Heart left ventricle (tissue), 16 donors: ENCODE results near the gene SH2D3C. TPM values are rescaled to one million over a fixed set of nuclear protein-coding genes. Genes with fewer than 3 reads are reported as not detected.

Experiments used
- ATAC-seq, 4 donors: fragments of 200-7000 bp; cut with Tn5 transposase; one replicate each; pipeline ENCODE4 v1.9.1; 2020 to 2022; ENCODE audit warnings: moderate library complexity in 4 of 4, mild to moderate bottlenecking in 3 of 4, moderate number of reproducible peaks in 1 of 4
- DNase-seq, 5 donors: peaks; one replicate each; pipeline ENCODE4 v3.0.0-alpha.2; 2020
- H3K27ac ChIP-seq, 12 donors: fragments of 200-600 bp; sonication (generic) in 4 of 12; one replicate each; pipeline versions ENCODE4 v1.5.0 to v1.8.0; 2016 to 2022; ENCODE audit warnings: mild to moderate bottlenecking in 2 of 12
- H3K27me3 ChIP-seq, 9 donors: fragments of 200-600 bp; sonication (generic) in 2 of 9; one replicate each; pipeline versions ENCODE4 v1.5.1 to v1.8.0; 2016 to 2022; ENCODE audit warnings: mild to moderate bottlenecking in 3 of 9
- H3K36me3 ChIP-seq, 9 donors: fragments of 200-600 bp; sonication (generic) in 2 of 9; one replicate each; pipeline versions ENCODE4 v1.5.0 to v1.8.0; 2018 to 2022; ENCODE audit warnings: mild to moderate bottlenecking in 2 of 9
- H3K4me1 ChIP-seq, 12 donors: fragments of 200-600 bp; sonication (generic) in 4 of 12; one replicate each; pipeline versions ENCODE4 v1.5.0 to v1.8.0; 2016 to 2022; ENCODE audit warnings: mild to moderate bottlenecking in 3 of 12
- H3K4me3 ChIP-seq, 12 donors: fragments of 200-600 bp; sonication (generic) in 4 of 12; one replicate each; pipeline versions ENCODE4 v1.5.0 to v1.8.0; 2017 to 2022; ENCODE audit warnings: mild to moderate bottlenecking in 9 of 12, moderate library complexity in 4 of 12
- H3K9me3 ChIP-seq, 12 donors: fragments of 200-600 bp; sonication (generic) in 4 of 12; one replicate each; pipeline versions ENCODE4 v1.5.0 to v1.8.0; 2016 to 2022; ENCODE audit warnings: mild to moderate bottlenecking in 1 of 12
- POLR2A ChIP-seq, 2 donors: fragments of 450-650 bp; IDR thresholded peaks; one replicate each; pipeline ENCODE4 v1.6.1; 2017; ENCODE audit warnings: antibody characterized with exemption in 2 of 2, mild to moderate bottlenecking in 2 of 2, moderate library complexity in 2 of 2
- WGBS, 4 donors: extraction: QIAGEN DNeasy Blood & Tissue Kit in 2 of 4; methylation state at CpG; one replicate each; pipeline versions ENCODE4 v1.1.5 to v1.1.7; 2013 to 2018; 5-methylcytosine and 5-hydroxymethylcytosine counted together
- intact Hi-C, 10 donors: fragments of 100-400 bp; cut with DNase I; formaldehyde crosslinking; loops; one replicate each; pipeline versions ENCODE4 v1.11.1 to v1.14.2; 2022
- polyA plus RNA-seq, 2 donors: library from polyadenylated mRNA; stranded (reverse); fragments of 200-250 nt; gene quantifications; one replicate each; pipeline ENCODE4 v1.2.3, GENCODE V29; 2013
- total RNA-seq, 9 donors: library from RNA; depleted of rRNA in 2 of 9; stranded (reverse); fragments of >200 nt in 2 of 9; fragmentation: NEBNext Ultra II Directional in 3 of 9; extraction: Animal tissue kit (Norgen Biotek cat#: 25700) in 3 of 9; gene quantifications; one replicate each; pipeline versions ENCODE4 v1.1.0 to v1.2.4, GENCODE V29; 2016 to 2023
- TF ChIP-seq, protein P1 (sequence below), 12 donors: fragments of 200-600 bp; sonication (generic) in 4 of 12; IDR thresholded peaks; one replicate each; pipeline versions ENCODE4 v1.5.0 to v1.8.0; 2018 to 2022; ENCODE audit warnings: antibody characterized with exemption in 12 of 12, mild to moderate bottlenecking in 5 of 12
- donor health status: ischemic (EF 13 %, LVEDD 7.1; RV severe dilation, severe dysfunction).
- donor health status: healthy with polysubstance abuse.
- donor health status: DM: no; HTN: yes; CAD: no.
- donor health status: DM: no; HTN: no; CAD: no.
- donor health status: ischemic (EF 25% LVEDD 6.9; RV normal size, moderate dysfunction).
- donor health status: ischemic (EF 25% LVEDD 5.7; RV mildly dilated, moderate dysfunction).
- donor health status: healthy.
- donor health status: DM: yes; HTN: yes; CAD: no.
- donor health status: ischemic (EF 35%, LVEDD 5.7; RV mildly dilated, moderate dysfunction).
- donor health status: nonischemic (EF 11% LVEDD 7.7; RV severe dilation, severe dysfunction).
- donor health status: DM: yes; HTN: yes; CAD: no.
- donor health status: PGD.
- donor health status: ischemic (EF 29% LVEDD 5.4; RV normal size, mild dysfunction).
- donor health status: nonischemic (EF 23%, LVEDD 6.1; RV moderate dilation, normal function).

The SH2D3C gene
- total and polyA plus RNA-seq, 11 donors: 13.7 to 38.9 (median 21.0) TPM

DNA sequence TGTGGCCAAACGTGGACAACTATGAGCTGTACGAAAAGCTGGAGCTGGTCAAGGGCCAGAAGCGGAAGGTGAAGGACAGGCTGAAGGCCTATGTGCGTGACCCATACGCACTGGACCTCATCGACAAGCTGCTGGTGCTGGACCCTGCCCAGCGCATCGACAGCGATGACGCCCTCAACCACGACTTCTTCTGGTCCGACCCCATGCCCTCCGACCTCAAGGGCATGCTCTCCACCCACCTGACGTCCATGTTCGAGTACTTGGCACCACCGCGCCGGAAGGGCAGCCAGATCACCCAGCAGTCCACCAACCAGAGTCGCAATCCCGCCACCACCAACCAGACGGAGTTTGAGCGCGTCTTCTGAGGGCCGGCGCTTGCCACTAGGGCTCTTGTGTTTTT lies 10.7 kb upstream of the SH2D3C start:
- Histone ChIP-seq H3K4me3 (no peak overlapping the region), H3K36me3 (peaks cover 8 to 74% (median 61%) of the 10 kb centered on the region in 9 donors), H3K9me3 (no peaks in the 10 kb centered on the region), H3K27ac (peak overlapping the region in 5 of 12 donors; percentile 42 to 86 (median 63)), H3K27me3 (no peaks in the 10 kb centered on the region), H3K4me1 (peaks cover 0 to 64% (median 43%) of the 10 kb centered on the region in 12 donors)
- no peak for ATAC-seq
- intact Hi-C loops: loop anchor here in 9 of 10 donors (5.0 kb wide), 6 partner anchors 73 to 197 kb away; partner anchors contain the start of gene ST6GALNAC4 (in 4 of the 9)
- 81 to 88% (median 85%) methylated on average over 15 to 25 of the region's 25 CpGs for WGBS, 4 donors
- peak in 1 of 5 donors; percentile 35 for DNase-seq
- TF ChIP-seq, protein P1, sequence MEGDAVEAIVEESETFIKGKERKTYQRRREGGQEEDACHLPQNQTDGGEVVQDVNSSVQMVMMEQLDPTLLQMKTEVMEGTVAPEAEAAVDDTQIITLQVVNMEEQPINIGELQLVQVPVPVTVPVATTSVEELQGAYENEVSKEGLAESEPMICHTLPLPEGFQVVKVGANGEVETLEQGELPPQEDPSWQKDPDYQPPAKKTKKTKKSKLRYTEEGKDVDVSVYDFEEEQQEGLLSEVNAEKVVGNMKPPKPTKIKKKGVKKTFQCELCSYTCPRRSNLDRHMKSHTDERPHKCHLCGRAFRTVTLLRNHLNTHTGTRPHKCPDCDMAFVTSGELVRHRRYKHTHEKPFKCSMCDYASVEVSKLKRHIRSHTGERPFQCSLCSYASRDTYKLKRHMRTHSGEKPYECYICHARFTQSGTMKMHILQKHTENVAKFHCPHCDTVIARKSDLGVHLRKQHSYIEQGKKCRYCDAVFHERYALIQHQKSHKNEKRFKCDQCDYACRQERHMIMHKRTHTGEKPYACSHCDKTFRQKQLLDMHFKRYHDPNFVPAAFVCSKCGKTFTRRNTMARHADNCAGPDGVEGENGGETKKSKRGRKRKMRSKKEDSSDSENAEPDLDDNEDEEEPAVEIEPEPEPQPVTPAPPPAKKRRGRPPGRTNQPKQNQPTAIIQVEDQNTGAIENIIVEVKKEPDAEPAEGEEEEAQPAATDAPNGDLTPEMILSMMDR (IDR thresholded peaks at IDR 0.05): no peak
- no peak for TF ChIP-seq POLR2A (IDR thresholded peaks at IDR 0.05)

DNA sequence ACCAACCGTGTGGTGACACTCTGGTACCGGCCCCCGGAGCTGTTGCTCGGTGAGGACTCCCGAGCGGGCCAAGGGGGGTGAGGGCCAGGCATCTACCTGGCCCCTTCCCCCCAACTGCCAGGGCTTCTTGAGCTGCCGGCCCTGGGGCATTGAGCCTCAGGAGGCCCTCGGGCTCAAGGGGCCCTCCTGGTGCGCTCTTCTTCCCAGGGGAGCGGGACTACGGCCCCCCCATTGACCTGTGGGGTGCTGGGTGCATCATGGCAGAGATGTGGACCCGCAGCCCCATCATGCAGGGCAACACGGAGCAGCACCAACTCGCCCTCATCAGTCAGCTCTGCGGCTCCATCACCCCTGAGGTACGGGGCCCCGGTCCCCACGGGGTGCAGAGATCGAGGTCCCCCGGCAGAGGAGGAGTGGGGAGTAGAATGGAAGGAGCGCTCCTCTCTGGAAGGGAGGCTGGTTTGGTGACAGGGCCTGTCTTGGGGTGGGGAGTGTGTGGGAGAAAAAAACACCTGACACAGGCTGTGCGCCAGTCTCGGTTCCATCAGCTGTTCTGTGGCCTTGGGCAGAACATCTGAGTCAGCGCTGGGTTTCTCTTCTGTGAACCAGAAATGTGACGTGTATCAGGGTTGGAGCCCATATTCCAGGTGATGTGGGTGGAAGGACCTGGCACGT lies 10.0 kb upstream of the SH2D3C start:
- Histone ChIP-seq H3K9me3 (no peaks in the 10 kb centered on the region), H3K4me1 (peaks cover 0 to 64% (median 44%) of the 10 kb centered on the region in 12 donors), H3K4me3 (no peak overlapping the region), H3K27me3 (no peaks in the 10 kb centered on the region), H3K36me3 (peaks cover 8 to 68% (median 61%) of the 10 kb centered on the region in 9 donors), H3K27ac (no peak overlapping the region)
- ATAC-seq (no peak), DNase-seq (no peak)
- intact Hi-C loops: loop anchor here in 9 of 10 donors (5.0 kb wide), 6 partner anchors 74 to 196 kb away; partner anchors contain the start of gene ST6GALNAC4 (in 4 of the 9)
- TF ChIP-seq, protein P1 (IDR thresholded peaks at IDR 0.05): no peak
- TF ChIP-seq POLR2A (IDR thresholded peaks at IDR 0.05): no peak
- WGBS, 4 donors: 86 to 91% (median 88%) methylated on average over 14 to 26 of the region's 26 CpGs

DNA sequence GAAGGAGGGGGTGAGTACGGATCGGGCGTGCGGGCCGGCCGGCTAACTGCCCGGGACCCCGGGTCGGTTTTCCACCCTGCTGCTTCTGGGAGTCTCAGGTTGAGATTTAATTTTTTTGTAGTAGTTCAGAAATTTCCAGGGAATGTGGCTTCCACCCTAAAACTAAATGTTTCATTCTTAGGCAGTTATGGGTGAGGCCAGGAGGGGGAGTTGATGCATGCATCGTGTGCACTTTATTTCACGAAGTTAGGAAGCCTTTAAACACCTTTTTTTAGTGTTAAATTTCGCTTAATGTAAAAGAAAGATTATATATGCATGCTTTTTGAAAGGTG lies 8.3 kb upstream of the SH2D3C start:
- intact Hi-C loops: loop anchor here (2.0 to 5.0 kb wide), 10 partner anchors 16 to 194 kb away; partner anchors contain the start of genes ST6GALNAC4 (in 4 of the 10) and FPGS (in 1 of the 10)
- peaks cover 8 to 53% (median 48%) of the 10 kb centered on the region in 9 donors for H3K36me3 ChIP-seq
- TF ChIP-seq POLR2A (IDR thresholded peaks at IDR 0.05): no peak
- TF ChIP-seq, protein P1 (IDR thresholded peaks at IDR 0.05): peak in 10 of 12 donors; percentile 6 to 57 (median 36)
- DNase-seq (no peak), ATAC-seq (no peak)
- peak overlapping the region; percentile 76 to 100 (median 98) for H3K4me3 ChIP-seq
- 0 to 2% (median 2%) methylated on average over 12 of the region's 12 CpGs for whole genome bisulfite sequencing, 4 donors
- H3K9me3 ChIP-seq: no peaks in the 10 kb centered on the region
- no peaks in the 10 kb centered on the region for H3K27me3 ChIP-seq
- peak overlapping the region; percentile 88 to 100 (median 96) for H3K27ac ChIP-seq
- H3K4me1 ChIP-seq: peaks cover 0 to 76% (median 47%) of the 10 kb centered on the region in 12 donors
